Dedifferentiated amniotic fluid mesenchymal stem cell (primary cell): ENCODE data around the gene GALNT3.

Source experiments
- DNase-seq: peaks from one replicate; pipeline ENCODE4 v3.0.0-alpha.2; 2016; ENCODE audit errors: extremely low spot score

GALNT3 gene

GRCh38 chr2:165743442-165743841 lies 50.6 kb downstream of the GALNT3 start:
- DNase-seq, result no peak

GRCh38 chr2:165725421-165725820 lies 68.6 kb downstream of the GALNT3 start:
- no peak for DNase-seq

GRCh38 chr2:165720511-165720910 lies 73.5 kb downstream of the GALNT3 start:
- peak; percentile 20 for DNase-seq

- DNase-seq, result no peak
Observed at GRCh38 chr2:165718610-165719210, 75.3 kb downstream of the GALNT3 start.

- no peak for DNase-seq
Observed at GRCh38 chr2:165716091-165716490, 78.0 kb downstream of the GALNT3 start.

- DNase-seq, result no peak
Observed at GRCh38 chr2:165706960-165707487, 87.0 kb downstream of the GALNT3 start.

- DNase-seq, result no peak
Observed at GRCh38 chr2:165701147-165701546, 92.9 kb downstream of the GALNT3 start.

- no peak for DNase-seq
Observed at GRCh38 chr2:165700531-165700930, 93.5 kb downstream of the GALNT3 start.

- DNase-seq, result no peak
Observed at GRCh38 chr2:165699946-165700345, 94.1 kb downstream of the GALNT3 start.

GRCh38 chr2:165698444-165698884 lies 95.6 kb downstream of the GALNT3 start:
- peak; percentile 72 for DNase-seq

GRCh38 chr2:165697748-165698443 lies 96.2 kb downstream of the GALNT3 start:
- DNase-seq, result no peak
